Iris pigment epithelial cell (primary cell): ENCODE results near the gene FAM149A.
A peak's percentile ranks its signal among the peaks of the same experiment; 100 is the strongest.

Experiments used
- DNase-seq: peaks from one replicate; pipeline ENCODE4 v3.0.0-alpha.2; 2011; ENCODE audit warnings: low read depth

Gene FAM149A

GRCh38 chr4:186202490-186203140 is 98.1 kb downstream of the FAM149A start:
- no peak for DNase-seq

DNA sequence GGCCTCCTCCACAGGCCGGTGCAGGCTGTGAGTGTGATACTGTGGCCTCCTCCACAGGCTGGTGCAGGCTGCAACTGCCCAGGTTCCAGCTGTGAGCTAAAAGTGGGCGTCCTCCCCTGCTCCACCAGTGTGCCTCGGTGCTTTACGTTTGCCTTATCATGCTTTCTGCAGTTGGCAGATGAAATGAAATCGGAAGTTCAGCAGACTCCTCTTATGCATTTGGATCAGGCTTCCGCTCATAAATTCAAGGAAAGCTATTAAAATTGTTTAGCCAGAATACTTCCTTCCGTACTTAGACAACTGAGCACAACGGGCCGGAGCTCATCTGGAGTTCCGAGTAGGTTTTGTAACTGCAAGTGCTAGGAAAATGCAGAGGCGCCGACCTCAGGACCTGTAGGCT is 98.9 kb downstream of the FAM149A start:
- DNase-seq = no peak

DNA sequence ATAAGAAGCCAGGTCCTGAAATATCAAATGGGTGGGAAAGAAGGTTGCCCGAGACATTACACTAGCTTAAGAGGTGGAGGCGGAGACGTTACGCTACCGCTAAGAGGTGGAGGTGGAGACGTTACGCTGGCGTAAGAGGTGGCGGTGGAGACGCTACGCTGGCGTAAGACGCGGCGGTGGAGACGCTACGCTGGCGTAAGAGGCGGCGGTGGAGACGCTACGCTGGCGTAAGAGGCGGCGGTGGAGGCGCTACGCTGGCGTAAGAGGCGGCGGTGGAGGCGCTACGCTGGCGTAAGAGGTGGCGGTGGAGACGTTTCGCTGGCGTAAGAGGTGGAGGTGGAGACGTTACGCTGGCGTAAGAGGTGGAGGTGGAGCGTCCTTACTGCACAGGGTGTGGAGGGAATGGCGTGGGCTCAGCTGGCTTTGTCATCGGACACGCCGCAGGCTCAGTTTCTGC is 99.6 kb downstream of the FAM149A start:
- DNase-seq = peak; percentile 75

DNA sequence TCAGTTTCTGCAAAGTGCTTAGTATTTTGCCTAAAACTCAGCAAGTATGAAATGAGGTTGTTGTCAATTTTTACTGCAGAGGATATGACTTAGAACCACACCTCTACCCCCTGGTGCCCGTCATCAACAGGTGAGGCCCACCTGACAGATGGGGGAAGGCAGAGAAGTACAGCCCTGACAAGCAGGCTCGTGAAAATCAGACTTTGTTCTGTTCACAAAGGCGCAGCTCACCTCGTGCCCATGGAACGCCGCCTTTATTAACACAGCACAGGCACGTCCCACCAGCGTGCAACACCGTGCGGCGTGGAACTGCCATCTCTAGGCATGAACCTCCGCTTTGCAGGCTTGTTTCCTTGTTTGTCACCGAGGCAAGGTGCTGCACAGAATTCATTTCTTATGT is 100.2 kb downstream of the FAM149A start:
- DNase-seq = no peak

DNA sequence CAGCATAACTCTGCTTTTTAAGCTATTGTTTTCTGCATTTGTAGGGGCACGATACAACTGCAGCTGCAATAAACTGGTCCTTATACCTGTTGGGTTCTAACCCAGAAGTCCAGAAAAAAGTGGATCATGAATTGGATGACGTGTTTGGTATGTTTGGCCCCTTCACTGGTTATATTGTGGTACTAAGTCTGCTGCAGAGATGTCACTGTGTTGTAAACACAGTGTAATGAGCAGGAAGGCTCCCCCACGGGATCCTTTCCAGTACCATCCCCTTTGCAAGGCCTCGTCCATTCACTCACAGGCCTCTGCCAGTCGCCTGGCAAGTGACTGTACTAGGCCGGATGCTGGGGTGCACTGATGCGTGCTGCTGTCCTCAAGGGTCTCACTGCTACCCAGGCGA is 100.7 kb downstream of the FAM149A start:
- DNase-seq = no peak

GRCh38 chr4:186216465-186217024 is 112.0 kb downstream of the FAM149A start:
- DNase-seq = peak; percentile 18

DNA sequence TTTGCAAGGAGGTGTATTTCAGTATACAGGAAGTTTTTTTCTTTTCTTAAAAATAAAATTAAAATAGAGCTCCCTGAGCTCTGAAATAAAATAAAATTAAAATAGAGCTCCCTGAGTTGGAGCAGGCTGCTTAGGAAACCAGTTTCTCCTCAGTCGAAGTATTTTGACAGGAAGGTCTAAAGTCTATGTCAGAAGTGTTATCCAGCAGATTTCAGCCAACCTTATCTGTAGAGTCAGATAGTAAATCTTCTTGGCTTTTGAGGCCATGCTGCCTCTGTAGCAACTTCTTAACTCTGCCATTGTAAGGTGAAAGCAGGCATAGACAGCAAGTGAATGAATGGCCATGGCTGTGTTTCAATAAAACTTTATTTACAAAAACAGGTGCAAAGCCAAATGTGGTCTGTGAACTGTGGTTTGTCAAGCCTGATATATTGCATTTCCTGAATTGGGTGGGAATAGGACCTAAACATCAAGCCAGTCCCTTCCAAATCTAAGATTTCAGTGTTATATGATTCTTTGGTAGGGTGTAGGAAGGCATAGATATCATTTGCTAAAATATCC is 113.3 kb downstream of the FAM149A start:
- DNase-seq = no peak

GRCh38 chr4:186221624-186222023 is 117.1 kb downstream of the FAM149A start:
- no peak for DNase-seq
